Hepatic stellate cell (primary cell): ENCODE measurements around the gene ENGASE.

Source experiments
- DNase-seq: peaks from one replicate; pipeline ENCODE4 v3.0.0; 2011; ENCODE audit warnings: low spot score

ENGASE gene

GRCh38 chr17:79038545-79039135, 36.0 kb upstream of the ENGASE start:
- peak; percentile 60 for DNase-seq

DNA sequence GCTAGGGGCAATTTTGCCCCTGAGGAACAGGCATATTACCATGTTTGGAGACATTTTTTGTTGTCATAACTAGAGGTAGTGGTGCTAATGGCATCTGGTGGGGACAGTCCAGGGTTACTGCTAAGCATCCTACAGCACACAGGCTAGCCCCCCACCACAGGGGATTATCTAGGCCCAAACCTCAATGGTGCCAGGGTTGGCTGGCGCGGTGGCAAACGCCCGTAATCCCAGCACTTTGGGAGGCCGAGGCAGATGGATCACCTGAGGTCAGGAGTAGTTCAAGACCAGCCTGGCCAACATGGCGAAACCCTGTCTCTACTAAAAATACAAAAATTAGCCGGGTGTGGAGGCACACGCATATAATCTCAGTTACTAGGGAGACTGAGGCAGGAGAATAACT, 35.5 kb upstream of the ENGASE start:
- no peak for DNase-seq

- DNase-seq = no peak
Measured at GRCh38 chr17:79039886-79040285, 34.7 kb upstream of the ENGASE start.

- DNase-seq = no peak
Measured at GRCh38 chr17:79041041-79041570, 33.5 kb upstream of the ENGASE start.

DNA sequence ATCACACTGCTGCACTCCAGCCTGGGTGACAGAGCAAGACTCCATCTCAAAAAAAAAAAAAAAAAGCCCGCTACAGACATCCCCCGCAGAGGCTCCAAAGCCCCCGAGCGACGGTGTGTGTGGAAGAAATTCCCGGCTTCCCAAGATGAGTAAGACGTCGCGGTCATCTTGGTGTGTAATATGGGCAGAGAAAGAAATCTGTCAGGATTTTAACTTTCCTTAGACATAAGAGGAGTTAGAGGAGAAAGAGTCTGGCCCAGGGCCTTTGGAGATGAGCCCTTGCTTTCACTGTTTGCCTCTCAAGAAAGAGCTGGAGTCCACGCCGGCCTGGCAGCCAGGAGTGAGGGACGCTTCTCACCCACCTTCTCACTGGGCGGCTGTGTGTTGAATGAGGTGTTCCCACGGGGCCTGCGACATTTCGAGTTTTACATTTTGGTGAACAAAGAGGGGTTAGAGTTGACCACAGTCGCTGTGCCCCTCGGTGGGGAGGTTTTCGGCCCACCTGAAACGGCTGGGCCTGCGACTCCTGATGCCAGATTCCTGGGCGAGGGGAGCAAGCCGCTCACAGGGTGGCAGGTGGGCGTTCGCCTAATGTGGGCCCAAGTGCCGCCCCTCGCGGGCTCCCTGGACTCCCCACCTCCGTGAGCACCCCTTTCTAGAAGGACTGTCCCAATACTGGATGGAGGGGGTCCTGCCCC, 32.8 kb upstream of the ENGASE start:
- DNase-seq = no peak

DNA sequence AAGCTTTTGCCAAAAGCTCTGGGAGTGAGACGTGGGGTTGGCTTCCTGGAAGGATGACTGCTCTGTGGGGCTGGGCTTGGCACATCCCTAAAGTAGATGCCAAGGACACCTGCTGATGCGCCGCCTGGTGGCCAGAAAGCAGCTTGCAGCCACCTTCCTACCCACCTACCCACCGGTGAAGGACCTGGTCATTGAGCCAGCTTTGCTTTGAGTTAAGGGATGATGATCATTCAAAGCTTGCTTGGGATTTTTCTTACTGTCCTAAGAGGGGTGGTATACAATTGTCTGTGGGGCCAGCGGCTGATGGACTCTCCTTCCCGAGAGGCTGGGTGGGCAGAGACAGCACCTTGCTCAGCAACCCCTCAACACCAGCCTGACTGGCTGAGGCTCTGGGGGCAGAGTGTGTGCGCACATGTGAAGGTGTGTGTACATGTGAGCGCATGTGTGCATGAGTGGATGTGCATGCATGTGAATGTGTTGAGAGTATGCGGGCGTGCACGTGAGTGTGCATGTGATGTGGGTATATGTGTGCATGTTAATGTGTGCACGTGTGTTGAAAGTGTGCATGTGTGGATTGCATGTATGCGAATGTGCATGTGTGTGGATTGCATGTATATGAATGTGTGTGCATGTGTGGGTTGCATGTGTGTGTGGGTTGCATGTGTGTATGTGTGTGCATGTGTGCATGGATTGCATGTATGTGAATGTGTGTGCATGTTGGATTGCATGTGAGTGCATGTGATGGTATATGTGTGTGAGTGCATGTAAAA, 32.0 kb upstream of the ENGASE start:
- peak; percentile 74 for DNase-seq

GRCh38 chr17:79043191-79043930, 31.3 kb upstream of the ENGASE start:
- DNase-seq = no peak

GRCh38 chr17:79043931-79044320, 30.7 kb upstream of the ENGASE start:
- no peak for DNase-seq

DNA sequence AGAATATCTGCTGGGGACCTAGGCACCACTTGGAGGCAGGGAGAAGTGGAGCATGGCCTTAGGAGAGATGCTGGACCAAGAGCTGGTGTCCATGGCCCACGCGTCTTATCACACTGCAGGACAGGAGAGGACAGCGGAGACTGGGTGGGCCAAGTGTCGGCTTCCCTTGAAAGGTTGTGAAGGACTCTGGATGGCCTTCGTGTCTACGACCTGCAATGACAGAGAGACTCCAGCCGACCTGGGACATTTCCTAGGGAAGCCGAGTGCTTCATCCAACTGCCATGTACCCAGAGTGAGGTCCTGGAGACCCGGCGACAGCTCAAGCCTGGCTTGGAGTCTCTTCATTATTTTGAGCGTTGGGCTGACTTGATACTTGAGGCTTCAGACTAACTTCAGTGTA, 30.2 kb upstream of the ENGASE start:
- no peak for DNase-seq

DNA sequence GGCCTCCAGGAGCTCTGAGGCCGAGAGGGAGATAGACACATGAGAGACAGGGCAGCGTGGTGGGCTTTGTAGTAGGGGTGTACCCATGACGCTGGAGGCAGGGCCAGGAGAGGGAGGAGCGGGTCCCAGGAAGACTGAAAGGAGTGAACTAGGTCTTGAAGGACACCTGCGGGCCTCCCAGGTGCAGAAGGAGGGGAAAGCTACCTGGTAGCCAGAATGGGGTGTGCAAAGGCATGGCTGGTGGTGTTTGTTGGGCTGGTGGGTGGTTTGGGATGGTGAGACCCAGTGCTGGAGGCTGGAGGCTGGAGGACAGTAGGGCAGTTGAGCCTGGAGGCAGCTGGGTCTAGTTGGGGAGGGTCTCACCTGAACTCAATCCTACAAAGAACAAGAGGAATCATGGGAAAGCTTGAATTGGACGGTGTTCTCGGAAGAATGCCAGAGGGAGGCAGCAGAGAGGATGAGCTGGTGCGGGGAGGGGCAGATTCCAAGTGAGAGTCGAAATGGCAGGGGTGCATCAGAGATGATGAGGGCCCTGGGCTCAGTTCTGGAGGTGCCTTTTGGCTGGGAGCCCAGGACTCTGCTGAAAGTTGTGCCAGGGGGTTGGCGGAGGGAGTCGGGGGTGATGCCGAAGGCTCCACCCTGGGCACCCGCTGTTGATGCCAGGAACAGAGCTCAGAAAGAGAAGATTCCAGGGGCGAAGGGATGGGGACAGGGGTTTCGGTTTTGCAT, 29.5 kb upstream of the ENGASE start:
- no peak for DNase-seq

GRCh38 chr17:79045842-79046196, 28.8 kb upstream of the ENGASE start:
- DNase-seq = peak; percentile 84

DNA sequence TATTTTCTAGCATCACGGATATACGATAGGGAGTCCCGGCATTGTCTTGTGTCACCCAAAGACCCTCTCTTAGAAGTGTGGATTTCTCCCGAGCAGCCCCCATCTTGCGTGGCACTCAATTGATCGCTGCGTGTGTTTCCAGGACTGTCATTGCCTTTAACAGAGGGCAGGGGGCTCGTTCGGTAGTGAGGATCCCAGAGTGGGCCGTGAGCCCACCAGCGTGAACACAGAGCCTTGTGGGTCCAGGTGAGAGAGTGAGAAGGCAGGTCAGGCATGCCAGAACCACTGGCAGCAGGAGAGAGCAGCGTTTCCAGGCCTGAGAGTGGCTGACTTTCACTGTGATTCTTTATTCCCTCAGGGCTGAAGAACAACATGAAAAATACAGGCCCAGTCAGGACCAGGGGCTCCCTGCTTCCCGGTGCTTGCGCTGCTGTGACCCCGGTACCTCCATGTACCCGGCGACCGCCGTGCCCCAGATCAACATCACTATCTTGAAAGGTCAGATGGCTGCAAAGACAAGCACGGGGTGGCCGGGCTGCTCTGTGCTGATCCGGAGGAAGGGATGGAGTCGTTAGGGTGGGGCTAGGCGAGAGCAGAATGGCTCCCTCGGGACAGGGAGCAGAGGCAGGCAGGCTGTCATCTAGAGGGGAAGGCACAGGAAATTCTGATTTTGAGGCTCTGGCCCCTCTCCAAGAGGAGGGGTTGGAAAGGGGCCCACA, 28.3 kb upstream of the ENGASE start:
- DNase-seq = no peak

GRCh38 chr17:79046916-79047280, 27.7 kb upstream of the ENGASE start:
- DNase-seq = no peak

DNA sequence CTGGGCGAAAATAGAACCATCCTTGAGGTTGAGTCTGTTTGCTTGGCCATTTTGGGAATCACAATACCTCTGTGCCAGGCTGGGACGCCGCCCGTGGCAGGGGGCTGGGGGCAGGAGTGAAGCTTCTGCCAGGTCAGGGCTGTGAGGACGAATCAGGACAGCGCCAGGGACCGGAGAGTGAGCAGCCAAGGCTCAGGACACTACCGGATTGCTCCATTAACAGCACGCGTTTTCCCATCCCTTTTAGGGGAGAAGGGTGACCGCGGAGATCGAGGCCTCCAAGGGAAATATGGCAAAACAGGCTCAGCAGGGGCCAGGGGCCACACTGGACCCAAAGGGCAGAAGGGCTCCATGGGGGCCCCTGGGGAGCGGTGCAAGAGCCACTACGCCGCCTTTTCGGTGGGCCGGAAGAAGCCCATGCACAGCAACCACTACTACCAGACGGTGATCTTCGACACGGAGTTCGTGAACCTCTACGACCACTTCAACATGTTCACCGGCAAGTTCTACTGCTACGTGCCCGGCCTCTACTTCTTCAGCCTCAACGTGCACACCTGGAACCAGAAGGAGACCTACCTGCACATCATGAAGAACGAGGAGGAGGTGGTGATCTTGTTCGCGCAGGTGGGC, 27.2 kb upstream of the ENGASE start:
- DNase-seq = no peak

- DNase-seq = no peak
Measured at GRCh38 chr17:79047923-79048825, 26.4 kb upstream of the ENGASE start.

DNA sequence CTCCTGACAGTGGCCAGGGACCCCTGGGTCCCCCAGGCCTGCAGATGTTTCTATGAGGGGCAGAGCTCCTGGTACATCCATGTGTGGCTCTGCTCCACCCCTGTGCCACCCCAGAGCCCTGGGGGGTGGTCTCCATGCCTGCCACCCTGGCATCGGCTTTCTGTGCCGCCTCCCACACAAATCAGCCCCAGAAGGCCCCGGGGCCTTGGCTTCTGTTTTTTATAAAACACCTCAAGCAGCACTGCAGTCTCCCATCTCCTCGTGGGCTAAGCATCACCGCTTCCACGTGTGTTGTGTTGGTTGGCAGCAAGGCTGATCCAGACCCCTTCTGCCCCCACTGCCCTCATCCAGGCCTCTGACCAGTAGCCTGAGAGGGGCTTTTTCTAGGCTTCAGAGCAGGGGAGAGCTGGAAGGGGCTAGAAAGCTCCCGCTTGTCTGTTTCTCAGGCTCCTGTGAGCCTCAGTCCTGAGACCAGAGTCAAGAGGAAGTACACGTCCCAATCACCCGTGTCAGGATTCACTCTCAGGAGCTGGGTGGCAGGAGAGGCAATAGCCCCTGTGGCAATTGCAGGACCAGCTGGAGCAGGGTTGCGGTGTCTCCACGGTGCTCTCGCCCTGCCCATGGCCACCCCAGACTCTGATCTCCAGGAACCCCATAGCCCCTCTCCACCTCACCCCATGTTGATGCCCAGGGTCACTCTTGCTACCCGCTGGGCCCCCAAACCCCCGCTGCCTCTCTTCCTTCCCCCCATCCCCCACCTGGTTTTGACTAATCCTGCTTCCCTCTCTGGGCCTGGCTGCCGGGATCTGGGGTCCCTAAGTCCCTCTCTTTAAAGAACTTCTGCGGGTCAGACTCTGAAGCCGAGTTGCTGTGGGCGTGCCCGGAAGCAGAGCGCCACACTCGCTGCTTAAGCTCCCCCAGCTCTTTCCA, 25.5 kb upstream of the ENGASE start:
- no peak for DNase-seq

GRCh38 chr17:79049821-79050220, 24.8 kb upstream of the ENGASE start:
- DNase-seq = no peak

DNA sequence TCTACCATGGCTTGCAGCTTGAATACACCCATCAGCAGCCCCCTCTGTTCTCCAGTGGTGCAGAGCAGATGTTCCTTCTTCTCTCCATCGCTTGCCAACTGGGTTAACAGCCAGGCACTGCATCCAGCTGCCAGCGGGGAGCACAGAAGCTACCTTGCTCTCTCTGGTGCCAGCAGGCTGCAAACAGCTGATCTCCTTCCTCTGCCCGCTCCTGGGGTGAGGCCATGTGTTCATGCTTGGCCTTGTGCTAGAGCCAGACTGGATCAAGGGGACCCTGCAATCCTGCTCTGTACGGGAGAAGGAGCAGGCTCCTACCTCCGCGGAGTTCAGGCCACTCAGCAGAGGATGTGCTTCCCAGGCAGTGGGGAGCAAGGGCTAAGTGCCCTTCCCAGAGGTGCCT, 24.1 kb upstream of the ENGASE start:
- no peak for DNase-seq

- no peak for DNase-seq
Measured at GRCh38 chr17:79051306-79051705, 23.3 kb upstream of the ENGASE start.
